HG02970 (cell line): ENCODE results near the gene TMEM171.

Source experiments
- ATAC-seq: cut with Tn5 transposase; IDR thresholded peaks from one replicate; pipeline ENCODE4 v1.9.1; 2021; ENCODE audit warnings: mild to moderate bottlenecking, moderate library complexity, moderate number of reproducible peaks; ENCODE audit not compliant: unreplicated experiment, low FRiP score

Gene TMEM171

GRCh38 chr5:73119451-73120157, 771 bp upstream of the TMEM171 start:
- ATAC-seq, result no peak

GRCh38 chr5:73121119-73121463, 716 bp downstream of the TMEM171 start:
- ATAC-seq, result no peak

- no peak for ATAC-seq
Measured at GRCh38 chr5:73122875-73123810, 2.8 kb downstream of the TMEM171 start.

- ATAC-seq, result no peak
Measured at GRCh38 chr5:73125289-73125688, 4.9 kb downstream of the TMEM171 start.

GRCh38 chr5:73126381-73126780, 6.0 kb downstream of the TMEM171 start:
- ATAC-seq, result no peak

- ATAC-seq, result no peak
Measured at GRCh38 chr5:73126957-73127356, 6.6 kb downstream of the TMEM171 start.

GRCh38 chr5:73129143-73129542, 8.8 kb downstream of the TMEM171 start:
- no peak for ATAC-seq

GRCh38 chr5:73130811-73131210, 10.4 kb downstream of the TMEM171 start:
- ATAC-seq, result no peak

- no peak for ATAC-seq
Measured at GRCh38 chr5:73131711-73132425, 11.5 kb downstream of the TMEM171 start.

- no peak for ATAC-seq
Measured at GRCh38 chr5:73132759-73133158, 12.4 kb downstream of the TMEM171 start.

GRCh38 chr5:73135021-73135420, 14.6 kb downstream of the TMEM171 start:
- no peak for ATAC-seq

GRCh38 chr5:73135429-73136054, 15.2 kb downstream of the TMEM171 start:
- no peak for ATAC-seq

- ATAC-seq, result no peak
Measured at GRCh38 chr5:73136055-73136562, 15.7 kb downstream of the TMEM171 start.

GRCh38 chr5:73137563-73138530, 17.5 kb downstream of the TMEM171 start:
- ATAC-seq, result no peak

GRCh38 chr5:73139485-73139884, 19.1 kb downstream of the TMEM171 start:
- ATAC-seq, result no peak

- ATAC-seq, result no peak
Measured at GRCh38 chr5:73140801-73141200, 20.4 kb downstream of the TMEM171 start.

- no peak for ATAC-seq
Measured at GRCh38 chr5:73142035-73142434, 21.7 kb downstream of the TMEM171 start.

- ATAC-seq, result no peak
Measured at GRCh38 chr5:73143716-73144115, 23.3 kb downstream of the TMEM171 start.

- ATAC-seq, result no peak
Measured at GRCh38 chr5:73149540-73149939, 29.2 kb downstream of the TMEM171 start.
